Mesendoderm (in vitro differentiated cells): ENCODE results near the gene SLMAP.
A peak's percentile ranks its signal among the peaks of the same experiment; 100 is the strongest.

Experiments
- DNase-seq: peaks from one replicate; pipeline ENCODE4 v3.0.0; 2013
- H2AK5ac ChIP-seq: 2 replicates; pipeline ENCODE4 v1.6.1; 2013; ENCODE audit warnings: low read length, inconsistent platforms
- H2BK120ac ChIP-seq: 2 replicates; pipeline ENCODE4 v1.6.1; 2013; ENCODE audit warnings: low read depth, mild to moderate bottlenecking, low read length, moderate library complexity, mixed read lengths
- H2BK15ac ChIP-seq: replicated peaks from 2 replicates; pipeline ENCODE4 v1.6.1; 2013; ENCODE audit warnings: low read depth, mild to moderate bottlenecking, moderate library complexity
- H2BK5ac ChIP-seq: 2 replicates; pipeline ENCODE4 v1.6.1; 2013; ENCODE audit warnings: low read length, inconsistent platforms
- H3K18ac ChIP-seq: 2 replicates; pipeline ENCODE4 v1.6.1; 2013; ENCODE audit warnings: mild to moderate bottlenecking, low read length, mixed read lengths
- H3K23ac ChIP-seq: one replicate; pipeline ENCODE4 v1.6.1; 2013; ENCODE audit warnings: low read length
- H3K27ac ChIP-seq: 2 replicates; pipeline ENCODE4 v1.5.1; 2013; ENCODE audit warnings: low read depth, mild to moderate bottlenecking, inconsistent platforms, low read length, moderate library complexity
- H3K27me3 ChIP-seq: 2 replicates; pipeline ENCODE4 v1.6.1; 2013; ENCODE audit warnings: low read length, control low read depth, mild to moderate bottlenecking, inconsistent platforms; ENCODE audit not compliant: insufficient read depth, poor library complexity
- H3K36me3 ChIP-seq: 2 replicates; pipeline ENCODE4 v1.6.1; 2013; ENCODE audit warnings: low read length, inconsistent platforms; ENCODE audit not compliant: control insufficient read depth, insufficient read depth
- H3K4ac ChIP-seq: one replicate; pipeline ENCODE4 v1.6.1; 2013; ENCODE audit warnings: low read depth, mild to moderate bottlenecking, low read length, moderate library complexity
- H3K4me1 ChIP-seq: 2 replicates; pipeline ENCODE4 v1.6.1; 2013; ENCODE audit warnings: low read depth, low read length, inconsistent platforms; ENCODE audit not compliant: control insufficient read depth
- H3K4me2 ChIP-seq: 2 replicates; pipeline ENCODE4 v1.6.1; 2013; ENCODE audit warnings: low read length
- H3K4me3 ChIP-seq: 2 replicates; pipeline ENCODE4 v1.5.1; 2013; ENCODE audit warnings: mild to moderate bottlenecking, low read length
- H3K56ac ChIP-seq: one replicate; pipeline ENCODE4 v1.6.1; 2013; ENCODE audit warnings: low read length
- H3K79me1 ChIP-seq: 2 replicates; pipeline ENCODE4 v1.6.1; 2013; ENCODE audit warnings: low read length, inconsistent platforms
- H3K79me2 ChIP-seq: 2 replicates; pipeline ENCODE4 v1.6.1; 2013; ENCODE audit warnings: mild to moderate bottlenecking, low read length; ENCODE audit not compliant: control insufficient read depth, insufficient read depth
- H3K9ac ChIP-seq: 2 replicates; pipeline ENCODE4 v1.6.1; 2013; ENCODE audit warnings: low read length, inconsistent platforms
- H4K5ac ChIP-seq: one replicate; pipeline ENCODE4 v1.6.1; 2013; ENCODE audit warnings: low read length
- H4K8ac ChIP-seq: one replicate; pipeline ENCODE4 v1.6.1; 2013; ENCODE audit warnings: low read depth, mild to moderate bottlenecking, control low read depth, low read length, moderate library complexity
- WGBS: extraction: QIAGEN DNeasy Blood & Tissue Kit; methylation state at CpG from one replicate; pipeline ENCODE4 v1.1.7; 2013; ENCODE audit warnings: low lambda C conversion rate, missing lambda C conversion rate; ENCODE audit not compliant: insufficient coverage; ENCODE audit errors: extremely low coverage; 5-methylcytosine and 5-hydroxymethylcytosine counted together

The SLMAP gene

DNA sequence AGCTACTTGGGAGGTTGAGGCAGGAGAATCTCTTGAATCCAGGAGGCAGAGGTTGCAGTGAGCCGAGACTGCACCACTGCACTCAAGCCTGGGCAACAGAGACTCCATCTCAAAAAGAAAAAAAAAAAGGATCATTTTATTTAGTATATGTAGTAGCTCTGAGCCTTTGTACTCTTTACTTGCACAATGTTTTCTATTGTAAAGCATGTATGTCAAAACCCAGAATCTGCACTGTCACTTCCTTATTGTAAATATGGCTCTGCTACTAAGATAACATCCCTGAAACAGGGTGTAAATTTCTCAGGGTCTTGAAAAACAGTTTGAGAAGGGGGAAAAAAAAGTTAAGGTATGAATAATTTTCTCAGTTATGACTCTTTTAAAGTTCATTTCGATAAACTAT, 35.1 kb downstream of the SLMAP start:
- H3K4me3 ChIP-seq: no peak overlapping the region
- H3K79me1 ChIP-seq: peaks cover 17% of the 10 kb centered on the region
- H3K27ac ChIP-seq: no peak overlapping the region
- H3K27me3 ChIP-seq: no peaks in the 10 kb centered on the region
- H2BK5ac ChIP-seq: no peak overlapping the region
- H2BK15ac ChIP-seq: no peak overlapping the region
- no peaks in the 10 kb centered on the region for H3K36me3 ChIP-seq
- H4K5ac ChIP-seq: no peak overlapping the region
- no peak overlapping the region for H3K18ac ChIP-seq
- H3K4me2 ChIP-seq: no peak overlapping the region
- no peak overlapping the region for H3K23ac ChIP-seq
- no peak for DNase-seq
- H4K8ac ChIP-seq: no peak overlapping the region
- H2BK120ac ChIP-seq: no peak overlapping the region
- H3K56ac ChIP-seq: no peak overlapping the region
- WGBS: 100% methylated on average over 1 of the region's 2 CpGs
- no peak overlapping the region for H3K4ac ChIP-seq
- peaks cover 9% of the 10 kb centered on the region for H3K79me2 ChIP-seq
- no peak overlapping the region for H2AK5ac ChIP-seq
- no peak overlapping the region for H3K9ac ChIP-seq
- peaks cover 4% of the 10 kb centered on the region for H3K4me1 ChIP-seq

DNA sequence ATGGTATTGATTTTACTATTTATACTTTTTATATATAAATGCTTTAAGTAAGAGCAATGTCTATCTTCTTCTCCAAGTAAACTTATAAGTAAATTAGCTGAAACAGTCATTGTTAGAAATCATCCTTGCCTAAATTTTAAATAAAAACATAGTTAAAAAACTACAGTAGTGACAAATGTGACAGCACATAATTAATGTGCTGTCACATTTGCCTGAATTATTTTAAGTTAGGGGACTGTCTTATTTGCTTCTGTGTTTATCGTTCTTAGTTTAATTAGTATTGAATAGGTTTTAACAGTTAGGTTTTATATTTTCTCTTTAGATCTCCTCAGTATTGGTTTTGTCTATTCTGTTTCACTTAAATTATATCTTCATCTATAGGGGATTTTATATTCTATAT, 36.1 kb downstream of the SLMAP start:
- H3K27me3 ChIP-seq: no peaks in the 10 kb centered on the region
- H4K8ac ChIP-seq: no peak overlapping the region
- peaks cover 10% of the 10 kb centered on the region for H3K79me2 ChIP-seq
- no peak overlapping the region for H4K5ac ChIP-seq
- no peak overlapping the region for H3K27ac ChIP-seq
- H3K4me2 ChIP-seq: no peak overlapping the region
- H2AK5ac ChIP-seq: no peak overlapping the region
- H3K36me3 ChIP-seq: no peaks in the 10 kb centered on the region
- H3K79me1 ChIP-seq: peaks cover 18% of the 10 kb centered on the region
- H3K4me3 ChIP-seq: no peak overlapping the region
- no peak overlapping the region for H3K23ac ChIP-seq
- peaks cover 4% of the 10 kb centered on the region for H3K4me1 ChIP-seq
- H3K18ac ChIP-seq: no peak overlapping the region
- DNase-seq: no peak
- H3K9ac ChIP-seq: no peak overlapping the region
- H3K4ac ChIP-seq: no peak overlapping the region
- H2BK5ac ChIP-seq: no peak overlapping the region
- WGBS: no CpG with 5 or more reads among the region's 1 CpG
- H2BK120ac ChIP-seq: no peak overlapping the region
- H3K56ac ChIP-seq: no peak overlapping the region
- no peak overlapping the region for H2BK15ac ChIP-seq

DNA sequence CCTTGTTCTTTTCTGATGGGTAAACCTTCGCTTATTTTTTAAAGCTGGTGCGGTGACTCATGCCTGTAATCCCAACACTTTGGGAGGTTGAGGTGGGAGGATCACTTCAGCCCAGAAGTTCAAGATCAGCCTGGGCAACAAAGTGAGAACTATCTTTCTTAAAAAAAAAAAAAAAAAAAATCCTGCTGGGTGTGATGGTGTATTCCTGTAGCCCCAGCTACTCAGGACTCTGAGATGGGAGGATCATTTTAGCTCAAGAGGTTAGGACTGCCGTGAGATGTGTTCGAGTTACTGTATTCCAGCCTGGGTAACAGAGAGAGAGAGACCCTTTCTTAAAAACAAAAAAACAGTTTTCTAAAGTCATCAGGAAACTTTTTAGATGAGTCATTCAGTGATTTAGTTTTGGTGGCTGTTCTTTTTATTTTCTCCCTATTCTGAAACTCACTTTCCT, 37.7 kb downstream of the SLMAP start:
- no CpG with 5 or more reads among the region's 4 CpGs for WGBS
- H3K4me2 ChIP-seq: no peak overlapping the region
- peak; percentile 27 for DNase-seq
- H2AK5ac ChIP-seq: no peak overlapping the region
- H2BK15ac ChIP-seq: no peak overlapping the region
- H4K5ac ChIP-seq: no peak overlapping the region
- H3K4ac ChIP-seq: no peak overlapping the region
- no peak overlapping the region for H3K4me3 ChIP-seq
- H2BK5ac ChIP-seq: no peak overlapping the region
- no peaks in the 10 kb centered on the region for H3K4me1 ChIP-seq
- no peak overlapping the region for H3K18ac ChIP-seq
- no peak overlapping the region for H3K56ac ChIP-seq
- H3K9ac ChIP-seq: no peak overlapping the region
- peaks cover 9% of the 10 kb centered on the region for H3K79me2 ChIP-seq
- H2BK120ac ChIP-seq: no peak overlapping the region
- no peak overlapping the region for H3K27ac ChIP-seq
- H3K27me3 ChIP-seq: no peaks in the 10 kb centered on the region
- peaks cover 8% of the 10 kb centered on the region for H3K79me1 ChIP-seq
- H4K8ac ChIP-seq: no peak overlapping the region
- no peaks in the 10 kb centered on the region for H3K36me3 ChIP-seq
- H3K23ac ChIP-seq: no peak overlapping the region

DNA sequence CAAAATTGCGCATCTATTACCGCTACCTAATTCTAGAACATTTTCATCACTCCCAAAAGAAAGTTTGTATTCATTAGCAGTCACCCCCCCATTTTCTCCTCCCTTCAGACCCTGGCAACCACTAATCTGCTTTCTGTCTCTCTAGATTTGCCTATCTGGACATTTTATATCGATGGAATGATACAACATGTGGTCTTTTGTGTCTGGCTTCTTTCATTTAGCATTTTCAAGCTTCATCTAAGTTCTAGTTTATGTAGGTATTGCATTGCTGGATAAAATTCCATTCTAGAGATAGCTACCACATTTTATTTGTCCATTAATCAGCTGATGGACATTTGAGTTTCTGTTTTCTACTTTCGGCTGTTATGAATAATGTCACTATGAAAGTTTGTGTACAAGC, 38.4 kb downstream of the SLMAP start:
- Histone ChIP-seq H3K4me2 (no peak overlapping the region), H3K27ac (no peak overlapping the region), H3K4me1 (no peaks in the 10 kb centered on the region), H2BK120ac (no peak overlapping the region), H3K79me2 (peaks cover 7% of the 10 kb centered on the region), H3K18ac (no peak overlapping the region), H3K4ac (no peak overlapping the region), H3K36me3 (no peaks in the 10 kb centered on the region), H3K56ac (no peak overlapping the region), H3K79me1 (peaks cover 4% of the 10 kb centered on the region), H3K27me3 (no peaks in the 10 kb centered on the region), H3K9ac (no peak overlapping the region), H4K8ac (no peak overlapping the region), H2BK5ac (no peak overlapping the region), H2BK15ac (no peak overlapping the region), H2AK5ac (no peak overlapping the region), H3K4me3 (no peak overlapping the region), H3K23ac (no peak overlapping the region), H4K5ac (no peak overlapping the region)
- no CpG with 5 or more reads among the region's 4 CpGs for WGBS
- DNase-seq: no peak

DNA sequence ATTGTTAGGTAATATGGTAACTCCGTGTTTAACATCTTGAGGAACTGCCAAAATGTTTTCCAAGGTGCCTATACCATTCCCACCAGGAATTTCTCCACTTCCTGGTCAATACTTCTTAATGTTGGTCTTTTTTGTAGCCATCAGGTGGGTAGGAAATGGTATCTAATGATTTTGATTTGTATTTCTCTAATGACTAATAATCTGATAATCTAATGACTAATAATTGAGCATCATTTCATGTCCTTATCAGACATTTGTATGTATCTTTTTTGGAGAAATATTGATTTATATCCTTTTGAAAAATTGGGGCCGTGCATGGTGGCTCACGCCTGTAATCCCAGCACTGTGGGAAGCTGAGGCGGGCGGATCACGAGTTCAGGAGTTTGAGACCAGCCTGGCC, 38.8 kb downstream of the SLMAP start:
- H2BK5ac ChIP-seq: no peak overlapping the region
- H3K4me2 ChIP-seq: no peak overlapping the region
- H2BK15ac ChIP-seq: no peak overlapping the region
- no peak overlapping the region for H3K4ac ChIP-seq
- no peak for DNase-seq
- H3K4me3 ChIP-seq: no peak overlapping the region
- H2AK5ac ChIP-seq: no peak overlapping the region
- H3K36me3 ChIP-seq: no peaks in the 10 kb centered on the region
- no peak overlapping the region for H3K18ac ChIP-seq
- H3K23ac ChIP-seq: no peak overlapping the region
- H3K79me2 ChIP-seq: peaks cover 7% of the 10 kb centered on the region
- H3K9ac ChIP-seq: no peak overlapping the region
- H3K79me1 ChIP-seq: peaks cover 4% of the 10 kb centered on the region
- no peak overlapping the region for H3K27ac ChIP-seq
- H4K5ac ChIP-seq: no peak overlapping the region
- WGBS: no CpG with 5 or more reads among the region's 6 CpGs
- H3K4me1 ChIP-seq: no peaks in the 10 kb centered on the region
- H3K27me3 ChIP-seq: no peaks in the 10 kb centered on the region
- no peak overlapping the region for H3K56ac ChIP-seq
- no peak overlapping the region for H4K8ac ChIP-seq
- H2BK120ac ChIP-seq: no peak overlapping the region

DNA sequence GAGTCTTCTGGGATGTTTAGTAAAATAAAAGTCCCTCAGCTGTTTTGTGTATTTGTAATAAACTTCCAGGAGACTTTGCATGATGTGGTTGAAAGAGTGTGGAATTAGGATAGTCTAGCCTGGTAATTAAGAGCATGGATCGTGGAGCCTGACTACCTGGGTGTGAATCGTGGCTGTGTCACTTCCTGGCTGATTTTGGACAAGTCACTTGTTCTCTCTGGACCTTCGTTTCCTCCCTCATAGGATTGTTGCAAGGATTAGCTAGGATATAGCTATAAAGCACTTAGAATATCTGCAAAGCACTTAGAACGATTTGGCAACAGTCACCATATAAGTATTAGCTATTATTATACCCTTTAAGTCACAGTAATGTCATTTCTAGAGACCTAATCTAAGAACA, 40.2 kb downstream of the SLMAP start:
- no peak overlapping the region for H4K5ac ChIP-seq
- no peak overlapping the region for H3K56ac ChIP-seq
- H3K36me3 ChIP-seq: no peaks in the 10 kb centered on the region
- H3K4me3 ChIP-seq: no peak overlapping the region
- no peak overlapping the region for H3K4ac ChIP-seq
- no peak overlapping the region for H2BK15ac ChIP-seq
- no peak overlapping the region for H3K27ac ChIP-seq
- no CpG with 5 or more reads among the region's 4 CpGs for WGBS
- H3K79me1 ChIP-seq: peaks cover 7% of the 10 kb centered on the region
- H2BK5ac ChIP-seq: no peak overlapping the region
- H3K79me2 ChIP-seq: peaks cover 11% of the 10 kb centered on the region
- H3K27me3 ChIP-seq: no peaks in the 10 kb centered on the region
- H4K8ac ChIP-seq: no peak overlapping the region
- H2BK120ac ChIP-seq: no peak overlapping the region
- no peak overlapping the region for H2AK5ac ChIP-seq
- no peak overlapping the region for H3K9ac ChIP-seq
- H3K18ac ChIP-seq: no peak overlapping the region
- H3K4me2 ChIP-seq: no peak overlapping the region
- no peaks in the 10 kb centered on the region for H3K4me1 ChIP-seq
- DNase-seq: peak; percentile 42
- no peak overlapping the region for H3K23ac ChIP-seq
